ENCODE results near the gene MLX. TPM values are rescaled to one million over a fixed set of nuclear protein-coding genes. Genes with fewer than 3 reads are reported as not detected.

The MLX gene
- total and polyA plus RNA-seq, 3 donors from 2014 or later: 26.7 to 38.6 (median 27.6) TPM

- no peak overlapping the region for H3K4me3 ChIP-seq
- intact Hi-C loops (cut with DNase I; ENCODE audit: low total_unique reads): loop anchor here (5.0 to 10.0 kb wide), 2 partner anchors 95 to 198 kb away; partner anchors contain the start of gene CAVIN1
- H3K27me3 ChIP-seq: no peaks in the 10 kb centered on the region
- peaks cover 79% of the 10 kb centered on the region for H3K4me1 ChIP-seq
- H3K9me3 ChIP-seq: no peaks in the 10 kb centered on the region
- H3K36me3 ChIP-seq (ENCODE audit: low read depth, missing control alignments): no peaks in the 10 kb centered on the region
- peak; percentile 98 for DNase-seq
- WGBS, 2 donors: 21 to 29% methylated on average over 11 to 12 of the region's 12 CpGs
- TF ChIP-seq POLR2A (IDR thresholded peaks at IDR 0.05): no peak
- TF ChIP-seq CTCF (IDR thresholded peaks at IDR 0.05): no peak
- H3K27ac ChIP-seq: peak overlapping the region; percentile 93
These were observed 47.1 kb upstream of the MLX start for GRCh38 chr17:42519546-42520491.

- WGBS, 2 donors: 33 to 44% methylated on average over 9 of the region's 9 CpGs
- Histone ChIP-seq H3K9me3 (no peaks in the 10 kb centered on the region), H3K4me1 (peaks cover 83% of the 10 kb centered on the region), H3K4me3 (no peak overlapping the region), H3K27ac (peak overlapping the region; percentile 93), H3K36me3 (ENCODE audit: low read depth, missing control alignments) (no peaks in the 10 kb centered on the region), H3K27me3 (no peaks in the 10 kb centered on the region)
- DNase-seq: no peak
- intact Hi-C loops (cut with DNase I; ENCODE audit: low total_unique reads): loop anchor here (10.0 kb wide), 1 partner anchor 96 kb away; the partner anchor contains the start of gene CAVIN1
- TF ChIP-seq CTCF (IDR thresholded peaks at IDR 0.05) (no peak), POLR2A (IDR thresholded peaks at IDR 0.05) (no peak)
These were observed 46.4 kb upstream of the MLX start for GRCh38 chr17:42520540-42520951.

- Histone ChIP-seq H3K27ac (peak overlapping the region; percentile 93), H3K4me3 (no peak overlapping the region), H3K36me3 (ENCODE audit: low read depth, missing control alignments) (no peaks in the 10 kb centered on the region), H3K4me1 (peaks cover 84% of the 10 kb centered on the region), H3K27me3 (no peaks in the 10 kb centered on the region), H3K9me3 (no peaks in the 10 kb centered on the region)
- TF ChIP-seq CTCF (IDR thresholded peaks at IDR 0.05) (no peak), POLR2A (IDR thresholded peaks at IDR 0.05) (no peak)
- no peak for DNase-seq
- intact Hi-C loops (cut with DNase I; ENCODE audit: low total_unique reads): loop anchor here (10.0 kb wide), 1 partner anchor 96 kb away; the partner anchor contains the start of gene CAVIN1
- 49 to 69% methylated on average over 8 of the region's 8 CpGs for WGBS, 2 donors
These were observed 45.9 kb upstream of the MLX start for GRCh38 chr17:42521036-42521435.

DNA sequence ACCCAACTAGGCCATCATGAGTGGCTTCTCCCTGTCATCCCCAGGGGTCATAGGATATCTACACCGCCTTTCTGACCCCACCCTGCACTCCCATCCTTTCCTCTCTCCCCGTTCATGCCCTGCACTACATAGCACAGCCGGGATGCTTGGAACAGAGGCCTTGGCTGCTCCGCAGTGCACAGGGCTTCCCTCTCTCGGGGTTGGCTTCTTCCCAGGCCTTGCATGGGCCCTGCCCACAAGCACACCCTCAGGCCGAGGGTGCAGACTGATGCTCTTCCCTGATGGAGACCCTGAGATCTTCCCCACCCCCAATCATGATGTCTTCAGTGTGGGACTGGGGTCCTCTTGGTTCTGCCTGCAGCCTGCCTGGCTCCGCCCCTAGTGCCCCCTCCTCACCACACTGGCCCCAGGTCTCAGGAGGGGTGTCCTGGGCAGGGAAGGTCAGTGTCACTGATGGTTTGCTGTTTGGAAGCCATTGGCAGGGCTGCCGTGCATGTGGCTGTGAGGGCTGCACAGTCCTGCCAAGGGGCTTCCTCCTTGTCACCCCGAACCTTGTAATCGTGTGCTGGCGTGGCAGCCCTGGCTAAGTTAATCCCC lies 45.1 kb upstream of the MLX start:
- H3K9me3 ChIP-seq: no peaks in the 10 kb centered on the region
- no peak overlapping the region for H3K4me3 ChIP-seq
- peak; percentile 59 for DNase-seq
- peaks cover 84% of the 10 kb centered on the region for H3K4me1 ChIP-seq
- H3K27me3 ChIP-seq: no peaks in the 10 kb centered on the region
- intact Hi-C loops (cut with DNase I; ENCODE audit: low total_unique reads): loop anchor here (10.0 kb wide), 1 partner anchor 97 kb away; the partner anchor contains the start of gene CAVIN1
- peak overlapping the region; percentile 93 for H3K27ac ChIP-seq
- 47 to 51% methylated on average over 4 to 11 of the region's 11 CpGs for WGBS, 2 donors
- no peaks in the 10 kb centered on the region for H3K36me3 ChIP-seq (ENCODE audit: low read depth, missing control alignments)
- TF ChIP-seq CTCF (IDR thresholded peaks at IDR 0.05): no peak
- TF ChIP-seq POLR2A (IDR thresholded peaks at IDR 0.05): no peak
